H9 (cell line): Measurements from ENCODE around the gene ASPSCR1. TPM values are rescaled to one million over a fixed set of nuclear protein-coding genes. Genes with fewer than 3 reads are reported as not detected.

ENCODE experiments used
- DNase-seq: peaks from one replicate; pipeline ENCODE4 v3.0.0-alpha.2; 2017
- H2AFZ ChIP-seq: one replicate; pipeline ENCODE4 v1.6.1; 2013; ENCODE audit warnings: mild to moderate bottlenecking, low read length, control low read depth, moderate library complexity
- H2AK5ac ChIP-seq: 2 replicates; pipeline ENCODE4 v1.6.1; 2013; ENCODE audit warnings: low read length, control low read depth, mixed read lengths; ENCODE audit not compliant: insufficient read length
- H2BK120ac ChIP-seq: one replicate; pipeline ENCODE4 v1.6.1; 2013; ENCODE audit warnings: low read depth, mild to moderate bottlenecking, low read length, control low read depth, inconsistent platforms; ENCODE audit not compliant: poor library complexity, severe bottlenecking
- H2BK12ac ChIP-seq: 2 replicates; pipeline ENCODE4 v1.6.1; 2013; ENCODE audit warnings: low read length, control low read depth, mixed read lengths, low read depth; ENCODE audit not compliant: insufficient read length
- H2BK15ac ChIP-seq: 2 replicates; pipeline ENCODE4 v1.6.1; 2013; ENCODE audit warnings: low read depth, low read length, control low read depth
- H2BK20ac ChIP-seq: one replicate; pipeline ENCODE4 v1.6.1; 2013; ENCODE audit warnings: low read depth, mild to moderate bottlenecking, low read length, control low read depth, inconsistent platforms; ENCODE audit not compliant: poor library complexity, severe bottlenecking
- H2BK5ac ChIP-seq: 2 replicates; pipeline ENCODE4 v1.6.1; 2013; ENCODE audit warnings: low read length, control low read depth, mixed read lengths; ENCODE audit not compliant: insufficient read length
- H3K14ac ChIP-seq: 2 replicates; pipeline ENCODE4 v1.6.1; 2013; ENCODE audit warnings: low read length, control low read depth; ENCODE audit not compliant: insufficient read depth
- H3K18ac ChIP-seq: 2 replicates; pipeline ENCODE4 v1.6.1; 2013; ENCODE audit warnings: low read depth, mild to moderate bottlenecking, mixed read lengths, low read length, control low read depth; ENCODE audit not compliant: insufficient read length
- H3K23ac ChIP-seq: 2 replicates; pipeline ENCODE4 v1.6.1; 2013; ENCODE audit warnings: low read length, control low read depth, mixed read lengths, low read depth; ENCODE audit not compliant: insufficient read length
- H3K23me2 ChIP-seq: 2 replicates; pipeline ENCODE4 v1.6.1; 2013; ENCODE audit warnings: low read depth, mild to moderate bottlenecking, mixed read lengths, low read length, control low read depth; ENCODE audit not compliant: insufficient read length, poor library complexity, severe bottlenecking
- H3K27ac ChIP-seq: 2 replicates; pipeline ENCODE4 v1.5.1; 2013; ENCODE audit warnings: low read length, control low read depth, mixed read lengths, low read depth; ENCODE audit not compliant: insufficient read length
- H3K27me3 ChIP-seq: 2 replicates; pipeline ENCODE4 v1.6.1; 2013; ENCODE audit warnings: low read length, control low read depth, inconsistent platforms; ENCODE audit not compliant: insufficient read depth
- H3K4ac ChIP-seq: 2 replicates; pipeline ENCODE4 v1.6.1; 2013; ENCODE audit warnings: low read depth, mild to moderate bottlenecking, control low read depth, inconsistent platforms, low read length, moderate library complexity
- H3K4me1 ChIP-seq: 2 replicates; pipeline ENCODE4 v1.6.1; 2013; ENCODE audit warnings: low read length, control low read depth, inconsistent platforms; ENCODE audit not compliant: insufficient read depth
- H3K4me2 ChIP-seq: 2 replicates; pipeline ENCODE4 v1.6.1; 2013; ENCODE audit warnings: low read length, control low read depth, mixed read lengths; ENCODE audit not compliant: insufficient read length, insufficient read depth
- H3K56ac ChIP-seq: 2 replicates; pipeline ENCODE4 v1.6.1; 2013; ENCODE audit warnings: low read depth, mild to moderate bottlenecking, mixed read lengths, low read length, control low read depth; ENCODE audit not compliant: insufficient read length
- H3K79me1 ChIP-seq: 2 replicates; pipeline ENCODE4 v1.6.1; 2013; ENCODE audit warnings: low read depth, mild to moderate bottlenecking, moderate library complexity, low read length, control low read depth, inconsistent platforms; ENCODE audit not compliant: insufficient read depth, poor library complexity, severe bottlenecking
- H3K79me2 ChIP-seq: 2 replicates; pipeline ENCODE4 v1.6.1; 2013; ENCODE audit warnings: low read length, control low read depth, inconsistent platforms; ENCODE audit not compliant: insufficient read depth
- H3K9ac ChIP-seq: 2 replicates; pipeline ENCODE4 v1.6.1; 2013; ENCODE audit warnings: low read length, control low read depth, mixed read lengths; ENCODE audit not compliant: insufficient read length; ENCODE audit errors: extremely low read depth
- H3K9me3 ChIP-seq: one replicate; pipeline ENCODE4 v1.6.1; 2013; ENCODE audit warnings: low read depth, low read length, inconsistent platforms; ENCODE audit not compliant: control insufficient read depth
- H3T11ph ChIP-seq: one replicate; pipeline ENCODE4 v1.6.1; 2013; ENCODE audit warnings: mild to moderate bottlenecking, low read length, control low read depth, inconsistent platforms
- H4K20me1 ChIP-seq: one replicate; pipeline ENCODE4 v1.6.1; 2013; ENCODE audit not compliant: control insufficient read depth, insufficient read length, insufficient read depth
- H4K5ac ChIP-seq: 2 replicates; pipeline ENCODE4 v1.6.1; 2013; ENCODE audit warnings: low read depth, mild to moderate bottlenecking, mixed read lengths, low read length, control low read depth; ENCODE audit not compliant: insufficient read length
- H4K8ac ChIP-seq: replicated peaks from 2 replicates; pipeline ENCODE4 v1.6.1; 2013; ENCODE audit warnings: low read length, control low read depth, mixed read lengths, low read depth; ENCODE audit not compliant: insufficient read length
- H4K91ac ChIP-seq: 2 replicates; pipeline ENCODE4 v1.6.1; 2013; ENCODE audit warnings: low read depth, mild to moderate bottlenecking, moderate library complexity, mixed read lengths, low read length, control low read depth; ENCODE audit not compliant: insufficient read length
- H3K27ac Mint-ChIP-seq, 3 experiments: 2 replicates in 2 of 3; 3 replicates in 1 of 3; pipeline ENCODE4 v1.8.0; 2020 to 2021; ENCODE audit warnings: mixed read lengths in 3 of 3, mild to moderate bottlenecking in 1 of 3, moderate library complexity in 1 of 3
- H3K27me3 Mint-ChIP-seq: 2 replicates; pipeline ENCODE4 v1.8.0; 2021; ENCODE audit warnings: low read depth, mild to moderate bottlenecking, moderate library complexity, mixed read lengths
- H3K36me3 Mint-ChIP-seq, 3 experiments: 2 replicates in 2 of 3; 3 replicates in 1 of 3; pipeline ENCODE4 v1.8.0; 2020 to 2021; ENCODE audit warnings: low read depth in 3 of 3, mixed read lengths in 3 of 3; ENCODE audit not compliant: insufficient read depth in 1 of 3
- H3K4me1 Mint-ChIP-seq, 2 experiments: 2 replicates each; pipeline ENCODE4 v1.8.0; 2020; ENCODE audit warnings: mixed read lengths in 2 of 2
- H3K4me3 Mint-ChIP-seq, 2 experiments: 2 replicates in 1 of 2; 3 replicates in 1 of 2; pipeline ENCODE4 v1.8.0; 2020 to 2021; ENCODE audit warnings: mild to moderate bottlenecking in 2 of 2, mixed read lengths in 2 of 2, moderate library complexity in 1 of 2
- H3K9me3 Mint-ChIP-seq, 2 experiments: 2 replicates in 1 of 2; 3 replicates in 1 of 2; pipeline ENCODE4 v1.8.0; 2020; ENCODE audit warnings: mild to moderate bottlenecking in 2 of 2, mixed read lengths in 2 of 2, moderate library complexity in 1 of 2
- CTCF ChIP-seq: fragments of 200-600 bp; sonication (generic); conservative IDR thresholded peaks from 3 replicates; pipeline ENCODE4 v1.8.0; 2021; ENCODE audit warnings: antibody characterized with exemption, mild to moderate bottlenecking
- WGBS: extraction: QIAGEN DNeasy Blood & Tissue Kit; methylation state at CpG from one replicate; pipeline ENCODE4 v1.1.7; 2013; ENCODE audit warnings: missing lambda C conversion rate, low lambda C conversion rate, mixed read lengths; ENCODE audit not compliant: insufficient read length; ENCODE audit errors: extremely low coverage; 5-methylcytosine and 5-hydroxymethylcytosine counted together
- total RNA-seq: library from RNA; stranded (reverse); gene quantifications from 2 replicates; pipeline ENCODE4 v1.2.1, GENCODE V29; 2021

The ASPSCR1 gene
- total RNA-seq, 1 experiment from 2014 or later: 50.9 TPM

- Histone ChIP-seq H3K27me3 (no peaks in the 10 kb centered on the region), H2BK120ac (no peak overlapping the region), H4K5ac (no peak overlapping the region), H4K8ac (no peak overlapping the region), H3T11ph (no peak overlapping the region), H2BK5ac (no peak overlapping the region), H4K20me1 (no peaks in the 10 kb centered on the region), H3K4ac (no peak overlapping the region), H2AK5ac (no peak overlapping the region), H3K23ac (no peak overlapping the region), H3K18ac (no peak overlapping the region), H3K56ac (no peak overlapping the region), H3K27ac (no peak overlapping the region), H2BK20ac (no peak overlapping the region), H3K4me2 (no peak overlapping the region), H3K23me2 (peaks cover 5% of the 10 kb centered on the region), H3K4me1 (no peaks in the 10 kb centered on the region), H3K9ac (no peak overlapping the region), H3K9me3 (no peaks in the 10 kb centered on the region), H2BK15ac (no peak overlapping the region), H4K91ac (no peak overlapping the region), H3K79me1 (peaks cover 5% of the 10 kb centered on the region), H2BK12ac (no peak overlapping the region), H3K79me2 (no peaks in the 10 kb centered on the region), H3K14ac (no peak overlapping the region), H2AFZ (no peak overlapping the region)
- no peak for DNase-seq
- Mint-ChIP-seq H3K4me1 (peaks cover 7 to 18% of the 10 kb centered on the region in 2 experiments), H3K9me3 (peaks cover 0 to 2% of the 10 kb centered on the region in 2 experiments; a peak in 1 of 5 replicates), H3K4me3 (no peak overlapping the region; a peak in 1 of 5 replicates), H3K36me3 (peaks cover 3 to 10% (median 7%) of the 10 kb centered on the region in 3 experiments; a peak in 6 of 7 replicates), H3K27ac (no peak overlapping the region), H3K27me3 (no peaks in the 10 kb centered on the region; the same call in none of the 2 replicates)
- no CpG with 5 or more reads among the region's 17 CpGs for WGBS
- no peak for TF ChIP-seq CTCF
Observed at GRCh38 chr17:82024859-82025258, 47.4 kb downstream of the ASPSCR1 start.
